Measurements from ENCODE around the gene SSH2.

SSH2 gene

GRCh38 chr17:29617481-29618271, 312.4 kb downstream of the SSH2 start:
- peak overlapping the region; percentile 42 for H3K27ac ChIP-seq
- no peak for DNase-seq (ENCODE audit: low read depth, low spot score)

DNA sequence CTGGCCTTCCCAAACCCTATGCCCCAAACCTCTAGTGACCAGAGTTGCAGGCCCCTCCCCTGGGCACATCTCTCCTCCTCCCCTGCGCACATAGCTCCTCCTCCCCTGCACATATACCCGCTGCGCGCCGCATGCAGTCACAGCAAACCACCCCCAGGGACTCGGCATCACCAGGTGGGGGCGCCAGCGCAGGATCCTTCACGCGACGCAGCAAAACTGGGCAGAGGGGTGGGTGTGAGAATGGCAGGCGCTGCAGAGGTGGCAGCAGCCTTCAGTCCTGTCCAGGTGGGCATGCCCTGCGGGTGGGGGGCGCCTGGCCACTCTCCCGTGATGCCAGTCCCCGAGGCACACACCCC, 312.9 kb downstream of the SSH2 start:
- no peak overlapping the region for H3K27ac ChIP-seq
- DNase-seq (ENCODE audit: low read depth, low spot score) = no peak

- DNase-seq (ENCODE audit: low read depth, low spot score) = no peak
Observed at GRCh38 chr17:29616300-29617048, 313.6 kb downstream of the SSH2 start.

DNA sequence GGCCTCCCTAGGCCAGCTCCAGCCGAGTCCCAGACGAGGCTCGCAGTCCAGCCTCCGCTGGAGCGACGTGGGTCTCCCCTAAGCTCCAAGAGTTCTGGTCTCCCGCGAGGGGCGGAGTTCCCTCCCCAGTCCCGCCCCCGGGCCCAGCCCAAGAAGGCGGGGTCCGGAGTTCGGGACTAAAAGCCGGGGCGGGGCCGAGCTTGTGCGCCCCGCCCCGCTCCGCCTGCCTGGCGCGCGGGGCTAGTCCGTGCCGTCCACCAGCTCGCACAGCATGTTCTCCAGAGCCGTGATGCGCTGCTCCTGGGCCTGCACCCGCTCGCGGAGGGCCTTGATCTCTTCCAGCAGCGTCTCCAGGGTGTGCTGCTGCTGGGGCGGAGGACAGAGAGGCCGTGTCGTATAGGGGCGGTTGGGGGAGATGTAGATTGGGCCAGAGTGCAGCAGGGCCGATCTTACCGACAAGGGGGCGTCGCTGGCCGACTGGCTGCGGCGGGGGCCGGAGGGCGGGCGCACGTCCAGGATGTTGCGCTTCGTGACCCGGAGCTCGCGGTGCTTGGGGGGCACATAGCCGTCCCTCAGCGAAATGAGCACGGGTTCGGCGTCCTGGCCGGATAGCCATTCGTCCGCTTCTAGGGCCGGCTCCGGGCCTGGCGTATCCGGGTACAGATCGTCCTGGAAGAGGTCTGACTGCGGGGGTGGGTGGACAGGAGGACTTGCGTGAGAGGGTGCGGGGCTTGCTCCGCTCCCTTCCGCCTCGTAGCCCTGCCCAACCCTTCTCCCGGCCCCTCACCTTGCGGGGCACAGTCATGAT, 314.3 kb downstream of the SSH2 start:
- no peak overlapping the region for H3K27ac ChIP-seq
- DNase-seq (ENCODE audit: low read depth, low spot score) = no peak

More at GRCh38 chr17:29616300-29617048, 313.6 kb downstream of the SSH2 start:
- H3K27ac ChIP-seq = no peak overlapping the region

- H3K27ac ChIP-seq = no peak overlapping the region
- no peak for DNase-seq (ENCODE audit: low read depth, low spot score)
Observed at GRCh38 chr17:29615048-29615385, 315.0 kb downstream of the SSH2 start.

DNA sequence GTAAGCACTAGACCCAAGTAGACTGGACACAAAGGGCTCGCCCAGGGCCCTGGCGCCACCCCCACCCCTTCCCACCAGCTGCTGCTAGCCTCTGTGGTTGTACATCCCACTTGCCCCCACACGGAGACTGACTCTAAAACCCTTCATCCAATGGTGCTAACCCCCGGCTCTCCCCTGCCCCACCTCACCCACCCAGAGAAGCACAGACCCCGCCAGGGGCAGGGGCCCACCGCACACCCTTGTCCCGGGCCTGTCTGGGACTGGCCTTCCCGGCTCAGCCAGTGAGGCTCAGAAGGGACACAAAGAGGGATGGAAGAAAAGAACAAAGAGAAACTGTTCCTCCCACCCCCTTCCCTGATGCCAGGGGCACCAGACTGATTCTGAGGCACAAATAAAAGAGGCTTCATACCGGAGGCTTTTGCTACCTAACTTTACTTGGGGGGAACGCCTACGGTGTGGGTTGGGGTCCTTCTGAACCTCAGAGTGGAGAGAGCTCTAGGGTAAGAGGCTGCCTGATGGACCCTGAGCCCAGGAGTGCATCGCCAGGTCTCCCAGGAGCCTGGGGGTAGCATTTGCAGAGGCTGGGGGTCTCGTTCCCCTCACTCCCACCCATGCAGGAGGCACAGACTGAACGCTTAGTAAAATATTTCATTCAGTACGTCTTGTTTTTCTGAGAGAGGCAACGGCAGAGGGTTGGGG, 315.5 kb downstream of the SSH2 start:
- DNase-seq (ENCODE audit: low read depth, low spot score) = no peak
- H3K27ac ChIP-seq = no peak overlapping the region

DNA sequence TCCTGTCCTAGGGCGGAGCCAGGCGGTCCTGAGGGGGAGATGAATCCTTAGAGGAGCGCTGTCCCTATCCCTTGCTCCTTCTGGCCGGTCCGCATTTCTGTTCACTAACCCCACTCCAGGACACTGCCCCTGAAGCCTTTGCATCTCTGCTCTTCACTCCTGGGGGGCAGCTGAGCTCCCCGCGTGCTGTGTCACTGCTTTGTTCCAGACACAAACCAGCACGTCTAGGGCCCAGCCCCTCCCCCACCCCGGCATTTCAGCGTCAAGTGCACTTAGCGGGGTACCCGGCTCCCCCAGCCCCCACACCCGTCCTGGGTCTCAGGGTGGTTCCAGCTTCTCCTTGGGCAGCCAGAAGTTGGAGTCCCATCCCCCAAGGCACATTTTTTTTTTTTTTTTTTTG, 316.2 kb downstream of the SSH2 start:
- DNase-seq (ENCODE audit: low read depth, low spot score) = no peak
- H3K27ac ChIP-seq = no peak overlapping the region

GRCh38 chr17:29613352-29613837, 316.6 kb downstream of the SSH2 start:
- no peak overlapping the region for H3K27ac ChIP-seq
- no peak for DNase-seq (ENCODE audit: low read depth, low spot score)

DNA sequence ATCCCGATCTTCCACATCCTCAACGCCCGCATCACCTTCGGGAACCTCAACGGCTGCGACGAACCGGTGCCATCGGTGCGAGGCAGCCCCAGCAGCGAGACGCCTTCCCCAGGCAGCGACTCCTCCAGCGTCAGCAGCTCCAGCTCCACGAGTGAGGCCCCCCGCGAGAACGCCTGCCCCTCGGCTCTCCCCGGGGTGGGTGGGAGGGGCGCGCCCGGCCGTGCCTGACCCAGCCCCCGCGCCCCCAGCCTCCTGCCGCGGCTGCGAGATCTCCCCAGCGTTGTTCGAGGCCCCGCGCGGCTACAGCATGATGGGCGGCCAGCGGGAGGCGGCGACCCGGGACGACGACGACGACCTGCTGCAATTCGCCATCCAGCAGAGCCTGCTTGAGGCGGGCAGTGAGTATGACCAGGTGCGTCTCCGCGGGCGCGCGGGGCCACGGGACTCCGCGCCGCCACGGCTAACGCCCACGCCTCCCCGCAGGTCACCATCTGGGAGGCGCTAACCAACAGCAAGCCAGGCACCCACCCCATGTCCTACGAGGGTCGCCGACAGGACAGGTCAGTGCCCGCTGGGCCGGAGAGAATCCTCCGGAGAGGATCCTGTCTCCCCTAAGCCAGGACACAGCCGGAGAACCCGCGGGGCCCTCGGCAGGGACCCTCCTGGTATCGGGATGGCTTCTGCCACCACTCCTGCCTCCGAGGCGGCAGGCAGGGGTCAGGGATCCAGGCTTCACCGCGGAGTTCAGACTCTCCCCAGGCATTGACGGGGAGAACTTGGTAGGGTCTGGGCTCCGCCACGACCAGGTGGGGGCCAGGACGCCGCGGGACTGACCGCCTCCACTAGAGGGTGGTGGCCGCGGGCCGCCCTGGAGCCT, 317.4 kb downstream of the SSH2 start:
- DNase-seq (ENCODE audit: low read depth, low spot score) = no peak
- no peak overlapping the region for H3K27ac ChIP-seq

- DNase-seq (ENCODE audit: low read depth, low spot score) = no peak
- no peak overlapping the region for H3K27ac ChIP-seq
Observed at GRCh38 chr17:29612094-29612403, 318.0 kb downstream of the SSH2 start.

- no peak overlapping the region for H3K27ac ChIP-seq
- DNase-seq (ENCODE audit: low read depth, low spot score) = no peak
Observed at GRCh38 chr17:29611351-29612093, 318.5 kb downstream of the SSH2 start.

- no peak for DNase-seq (ENCODE audit: low read depth, low spot score)
- no peak overlapping the region for H3K27ac ChIP-seq
Observed at GRCh38 chr17:29610395-29610794, 319.6 kb downstream of the SSH2 start.

DNA sequence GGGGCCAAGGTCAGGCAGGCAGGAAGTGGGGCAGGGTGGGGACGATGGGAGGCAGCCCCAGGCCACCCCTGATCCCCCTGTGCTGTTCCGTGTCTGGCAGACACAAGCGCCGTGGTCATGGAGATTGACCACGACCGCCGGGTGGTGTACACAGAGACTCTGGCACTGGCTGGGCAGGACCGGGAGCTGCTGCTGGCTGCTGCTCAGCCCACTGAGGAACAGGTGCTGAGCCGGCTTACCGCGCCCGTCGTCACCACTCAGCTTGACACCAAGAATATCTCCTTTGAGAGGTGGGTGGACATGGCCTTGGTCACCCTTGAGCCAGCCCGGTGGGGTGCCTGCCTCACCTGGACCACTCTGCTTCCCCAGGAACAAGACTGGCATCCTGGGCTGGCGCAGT, 321.0 kb downstream of the SSH2 start:
- H3K27ac ChIP-seq = no peak overlapping the region
- no peak for DNase-seq (ENCODE audit: low read depth, low spot score)

GRCh38 chr17:29607557-29608195, 322.4 kb downstream of the SSH2 start:
- DNase-seq (ENCODE audit: low read depth, low spot score) = no peak
- no peak overlapping the region for H3K27ac ChIP-seq

DNA sequence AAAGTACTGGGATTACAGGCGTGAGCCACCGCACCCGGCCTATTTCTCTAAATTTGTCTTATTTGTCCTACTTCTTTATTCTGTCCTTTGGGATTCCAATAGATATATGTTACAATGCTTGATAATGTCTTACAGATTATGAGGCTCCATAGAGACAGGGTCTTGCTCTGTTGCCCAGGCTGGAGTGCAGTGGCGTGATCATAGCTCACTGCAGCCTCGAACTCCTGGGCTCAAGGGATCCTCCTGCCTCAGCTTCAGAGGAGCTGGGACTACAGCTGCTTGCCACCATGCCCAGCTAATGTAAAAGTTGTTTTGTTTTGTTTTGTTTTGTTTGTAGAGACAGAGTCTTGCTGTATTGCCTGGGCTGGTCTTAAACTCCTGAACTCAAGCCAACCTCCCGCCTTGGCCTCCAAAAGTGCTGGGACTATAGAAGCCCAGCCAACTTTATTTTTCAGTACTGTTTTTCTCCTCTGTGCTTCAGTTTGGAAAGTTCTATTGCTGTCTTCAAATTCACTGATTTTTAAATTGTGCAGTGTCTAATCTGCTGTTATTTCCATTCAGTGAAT, 326.8 kb downstream of the SSH2 start:
- no peak overlapping the region for H3K27ac ChIP-seq
- DNase-seq (ENCODE audit: low read depth, low spot score) = no peak

GRCh38 chr17:29597361-29598172, 332.5 kb downstream of the SSH2 start:
- H3K27ac ChIP-seq = no peak overlapping the region
- DNase-seq (ENCODE audit: low read depth, low spot score) = no peak

GRCh38 chr17:29596811-29597210, 333.2 kb downstream of the SSH2 start:
- no peak overlapping the region for H3K27ac ChIP-seq
- no peak for DNase-seq (ENCODE audit: low read depth, low spot score)

All from epithelial cell of prostate (primary cell).